GM19395 (cell line): Measurements from ENCODE around the gene CDR2L.
A peak's percentile ranks its signal among the peaks of the same experiment; 100 is the strongest.
"Not testable (repeated sequence)": the region's sequence is repeated elsewhere in the genome, so short reads cannot be mapped to it uniquely, and the experiment has no call there.

Experiments used
- ATAC-seq: cut with Tn5 transposase; IDR thresholded peaks from one replicate; pipeline ENCODE4 v1.9.1; 2021; ENCODE audit warnings: mild to moderate bottlenecking, moderate library complexity; ENCODE audit not compliant: unreplicated experiment

The CDR2L gene

GRCh38 chr17:75009139-75009724 is 21.8 kb downstream of the CDR2L start:
- no peak for ATAC-seq

GRCh38 chr17:75010683-75011400 is 23.4 kb downstream of the CDR2L start:
- no peak for ATAC-seq

GRCh38 chr17:75011401-75012095 is 24.1 kb downstream of the CDR2L start:
- ATAC-seq, result no peak

GRCh38 chr17:75012096-75012345 is 24.6 kb downstream of the CDR2L start:
- no peak for ATAC-seq

GRCh38 chr17:75012346-75013091 is 25.1 kb downstream of the CDR2L start, which contains the start of gene MRPL58:
MRPL58 (plus strand) TSS chr17:75012670; CDS start chr17:75012687, 17 bp downstream.
- ATAC-seq, result peak; percentile 89

- ATAC-seq, result no peak
Observed at GRCh38 chr17:75013092-75013559, 25.7 kb downstream of the CDR2L start.

GRCh38 chr17:75019146-75019545 is 31.7 kb downstream of the CDR2L start:
- ATAC-seq, result no peak

- no peak for ATAC-seq
Observed at GRCh38 chr17:75019710-75020109, 32.3 kb downstream of the CDR2L start.

GRCh38 chr17:75020331-75021110 is 33.1 kb downstream of the CDR2L start:
- ATAC-seq, result no peak

- ATAC-seq, result no peak
Observed at GRCh38 chr17:75024686-75025397, 37.4 kb downstream of the CDR2L start.

- ATAC-seq, result not testable (repeated sequence)
Observed at GRCh38 chr17:75025398-75025734, 37.9 kb downstream of the CDR2L start.

- not testable (repeated sequence) for ATAC-seq
Observed at GRCh38 chr17:75026650-75027049, 39.2 kb downstream of the CDR2L start.

- no peak for ATAC-seq
Observed at GRCh38 chr17:75030161-75030560, 42.7 kb downstream of the CDR2L start.

- no peak for ATAC-seq
Observed at GRCh38 chr17:75031972-75032719, 44.7 kb downstream of the CDR2L start.

- no peak for ATAC-seq
Observed at GRCh38 chr17:75032720-75033280, 45.4 kb downstream of the CDR2L start.

- peak; percentile 46 for ATAC-seq
Observed at GRCh38 chr17:75033346-75034235, 46.2 kb downstream of the CDR2L start.

GRCh38 chr17:75034236-75034908 is 46.9 kb downstream of the CDR2L start:
- peak; percentile 62 for ATAC-seq
